ENCODE data around the gene TMEM190.

Gene TMEM190

DNA sequence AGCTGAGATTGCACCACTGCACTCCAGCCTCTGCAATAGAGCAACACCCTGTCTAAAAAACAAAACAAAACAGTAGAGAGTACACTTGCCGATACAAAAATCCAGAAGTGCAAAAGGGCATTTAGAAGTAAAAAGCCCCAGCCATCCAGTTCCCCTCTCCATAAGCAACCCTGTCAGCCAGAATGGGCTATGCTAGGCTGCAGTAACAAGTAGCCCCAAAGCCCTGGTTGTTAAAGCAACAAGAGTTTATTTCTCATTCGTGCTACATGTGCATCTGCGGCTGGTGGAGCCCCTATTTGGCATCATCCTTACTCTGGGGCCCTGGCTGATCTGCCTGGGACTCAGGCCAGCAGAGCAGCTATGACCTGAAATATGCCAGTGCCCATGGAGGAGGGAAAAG, 47.9 kb downstream of the TMEM190 start:
- no peak for DNase-seq

DNA sequence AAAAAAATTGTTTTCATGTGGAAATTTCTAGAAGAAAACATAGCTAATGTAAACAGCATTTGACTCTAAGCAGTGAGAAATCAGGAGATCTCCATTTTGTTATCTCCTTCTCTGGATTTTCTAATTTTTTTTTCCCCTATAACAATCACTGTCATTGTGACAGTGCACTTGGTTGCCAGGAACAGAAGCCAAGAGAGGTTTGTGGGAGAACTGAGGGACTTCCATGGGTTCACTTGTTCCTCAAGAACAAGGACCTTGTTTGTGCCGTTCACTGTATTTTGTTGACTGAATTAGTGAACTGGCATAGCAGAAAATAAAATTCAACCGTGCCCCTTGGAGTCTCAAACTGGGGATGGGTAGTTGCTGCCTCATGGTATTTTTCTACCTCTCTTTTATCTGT, 49.4 kb downstream of the TMEM190 start:
- no peak for DNase-seq
